ENCODE data around the gene VSTM4.

DNA sequence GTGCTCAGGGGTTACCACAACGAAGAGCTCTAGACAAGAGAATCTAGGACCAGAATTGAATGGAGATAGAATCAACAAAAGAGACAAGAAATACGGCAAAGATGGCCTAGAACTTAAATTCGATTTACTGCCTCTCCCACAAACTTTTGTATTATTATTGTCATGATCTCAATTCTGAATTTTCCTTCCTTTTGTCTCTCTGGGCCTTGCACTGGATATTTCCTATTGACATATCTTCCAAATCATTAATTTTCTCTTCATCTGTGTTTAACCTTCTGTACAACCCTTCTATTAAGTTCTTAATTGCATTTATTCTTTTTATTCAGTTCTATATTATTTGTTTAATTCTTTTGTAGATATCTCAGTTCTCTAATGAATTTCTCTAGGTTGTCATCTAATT is 28.4 kb downstream of the VSTM4 start:
- TF ChIP-seq CTCF (IDR thresholded peaks at IDR 0.05) (no peak), POLR2AphosphoS5 (IDR thresholded peaks at IDR 0.05; ENCODE audit: low read depth, low read length) (no peak), SIN3A (IDR thresholded peaks at IDR 0.05; ENCODE audit: borderline replicate concordance, insufficient read depth, low read depth, low read length) (no peak)
